Immature natural killer cell (primary cell): ENCODE data around the gene SHOC1. TPM values are rescaled to one million over a fixed set of nuclear protein-coding genes. Genes with fewer than 3 reads are reported as not detected.
"Not testable (repeated sequence)": the region's sequence is repeated elsewhere in the genome, so short reads cannot be mapped to it uniquely, and the experiment has no call there.

Experiments used
- DNase-seq, 3 donors: peaks; one replicate each; pipeline ENCODE4 v3.0.0; 2022; ENCODE audit warnings: mixed read lengths in 1 of 3
- H3K27ac Mint-ChIP-seq, 6 donors: one replicate each; pipeline ENCODE4 v1.8.0; 2020; ENCODE audit warnings: mixed read lengths in 6 of 6, mild to moderate bottlenecking in 5 of 6, inconsistent platforms in 4 of 6, moderate library complexity in 3 of 6
- H3K27me3 Mint-ChIP-seq, 3 donors: one replicate each; pipeline ENCODE4 v1.8.0; 2020 to 2021; ENCODE audit warnings: low read depth in 3 of 3, mild to moderate bottlenecking in 3 of 3, mixed read lengths in 3 of 3, moderate library complexity in 3 of 3, inconsistent platforms in 1 of 3
- H3K36me3 Mint-ChIP-seq, 3 donors: one replicate each; pipeline ENCODE4 v1.8.0; 2020; ENCODE audit warnings: mixed read lengths in 3 of 3, inconsistent platforms in 2 of 3, mild to moderate bottlenecking in 2 of 3
- H3K4me1 Mint-ChIP-seq, 2 donors: one replicate each; pipeline ENCODE4 v1.8.0; 2020; ENCODE audit warnings: inconsistent platforms in 2 of 2, mild to moderate bottlenecking in 2 of 2, mixed read lengths in 2 of 2, moderate library complexity in 1 of 2
- H3K4me3 Mint-ChIP-seq, 5 donors: one replicate each; pipeline ENCODE4 v1.8.0; 2020; ENCODE audit warnings: mild to moderate bottlenecking in 5 of 5, mixed read lengths in 5 of 5, inconsistent platforms in 3 of 5, moderate library complexity in 3 of 5
- H3K9me3 Mint-ChIP-seq, 6 donors: one replicate each; pipeline ENCODE4 v1.8.0; 2020; ENCODE audit warnings: mild to moderate bottlenecking in 6 of 6, mixed read lengths in 6 of 6, inconsistent platforms in 4 of 6, moderate library complexity in 3 of 6
- polyA plus RNA-seq, 3 donors: library from polyadenylated mRNA; unstranded; fragments of 300-500 nt; fragmentation: Illumina TruSeq; gene quantifications; one replicate each; pipeline ENCODE4 v1.2.3, GENCODE V29; 2021

Gene SHOC1
- polyA plus RNA-seq, 3 donors from 2014 or later, result not detected

DNA sequence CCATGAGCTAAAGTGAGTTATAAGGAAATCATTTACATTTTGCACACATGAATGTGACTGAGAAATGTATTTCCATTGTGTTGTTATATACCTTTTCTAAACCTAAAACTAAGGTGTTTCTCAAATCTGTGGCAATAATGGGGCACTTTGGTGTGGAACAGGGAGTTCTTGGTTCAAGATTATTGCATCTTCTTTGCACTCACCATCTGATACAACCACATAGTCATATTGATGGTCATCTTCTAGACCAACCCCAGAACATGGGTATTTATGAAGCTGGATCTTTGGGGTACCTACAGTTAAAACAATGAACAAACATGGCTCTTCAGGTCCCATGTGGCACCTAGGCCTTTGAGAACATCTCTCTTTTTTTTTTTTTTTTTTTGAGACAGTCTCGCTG, 24.6 kb upstream of the SHOC1 start:
- no peak overlapping the region for H3K27ac Mint-ChIP-seq
- DNase-seq, result no peak
- H3K4me3 Mint-ChIP-seq, result no peak overlapping the region
- H3K36me3 Mint-ChIP-seq, result peaks cover 0 to 3% (median 0%) of the 10 kb centered on the region in 3 donors
- H3K27me3 Mint-ChIP-seq, result peaks cover 3 to 14% (median 5%) of the 10 kb centered on the region in 3 donors
- no peaks in the 10 kb centered on the region for H3K4me1 Mint-ChIP-seq
- H3K9me3 Mint-ChIP-seq, result no peaks in the 10 kb centered on the region

DNA sequence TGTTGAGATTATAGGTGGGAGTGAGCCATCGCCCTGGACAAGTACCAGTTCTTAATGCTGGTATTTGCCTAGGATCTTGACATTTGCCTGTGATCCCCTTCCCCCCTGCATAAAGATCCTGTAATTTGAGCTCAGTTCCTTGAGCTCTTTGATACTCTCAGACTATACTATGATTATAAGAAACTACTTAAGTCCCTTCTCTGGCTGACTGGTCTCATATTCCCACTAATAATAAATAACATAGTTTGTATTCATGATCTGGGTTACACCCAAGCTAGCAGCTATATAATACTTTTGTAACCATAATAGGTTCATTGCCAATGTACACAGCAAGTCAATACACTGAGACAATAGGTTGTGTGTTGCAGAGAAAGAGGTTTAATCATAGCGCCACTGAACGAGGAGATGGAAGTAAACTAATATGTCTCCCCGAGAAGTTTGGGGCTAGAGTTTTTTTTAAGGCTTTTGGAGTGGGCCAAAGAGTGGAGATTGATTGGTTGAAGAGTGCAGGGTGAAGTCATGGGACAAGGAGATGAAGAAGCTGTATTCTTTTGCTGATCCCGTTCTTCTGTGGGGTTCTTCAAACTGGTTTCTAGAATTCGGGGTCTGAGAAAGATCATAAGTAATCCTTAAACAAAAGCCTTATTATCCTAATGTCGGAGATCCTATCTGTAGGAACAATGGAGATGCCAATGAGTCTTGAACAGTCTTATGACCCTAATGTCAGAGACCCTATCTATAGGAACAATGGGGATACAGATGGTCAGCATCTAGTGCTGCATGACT, 20.7 kb upstream of the SHOC1 start:
- no peak overlapping the region for H3K27ac Mint-ChIP-seq
- H3K27me3 Mint-ChIP-seq, result peaks cover 0 to 3% (median 0%) of the 10 kb centered on the region in 3 donors
- H3K4me3 Mint-ChIP-seq, result no peak overlapping the region
- no peaks in the 10 kb centered on the region for H3K9me3 Mint-ChIP-seq
- H3K36me3 Mint-ChIP-seq, result peaks cover 0 to 3% (median 0%) of the 10 kb centered on the region in 3 donors
- DNase-seq, result no peak
- H3K4me1 Mint-ChIP-seq, result no peaks in the 10 kb centered on the region

DNA sequence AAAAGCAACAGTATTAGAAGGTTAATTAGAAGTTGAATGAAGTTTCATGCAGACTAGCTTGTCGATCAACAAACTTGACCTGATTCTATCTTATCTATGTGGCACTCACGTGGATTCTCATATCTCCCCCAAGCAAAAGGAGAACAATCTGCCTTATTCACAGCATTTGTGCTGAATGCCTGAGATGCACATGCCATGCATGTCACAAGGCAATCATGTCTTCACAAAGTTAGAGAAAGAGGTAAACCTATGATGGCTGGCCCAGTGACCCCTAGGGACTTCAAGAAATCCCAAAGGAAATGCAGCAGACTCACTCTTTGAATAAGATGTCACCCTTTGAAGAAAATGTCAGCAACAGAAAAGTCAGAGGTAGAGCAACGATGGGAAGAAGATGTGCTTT, 17.6 kb upstream of the SHOC1 start:
- H3K4me3 Mint-ChIP-seq, result no peak overlapping the region
- H3K4me1 Mint-ChIP-seq, result no peaks in the 10 kb centered on the region
- no peaks in the 10 kb centered on the region for H3K9me3 Mint-ChIP-seq
- H3K27ac Mint-ChIP-seq, result no peak overlapping the region
- H3K27me3 Mint-ChIP-seq, result peaks cover 0 to 2% (median 0%) of the 10 kb centered on the region in 3 donors
- DNase-seq, result no peak
- peaks cover 0 to 7% (median 0%) of the 10 kb centered on the region in 3 donors for H3K36me3 Mint-ChIP-seq

DNA sequence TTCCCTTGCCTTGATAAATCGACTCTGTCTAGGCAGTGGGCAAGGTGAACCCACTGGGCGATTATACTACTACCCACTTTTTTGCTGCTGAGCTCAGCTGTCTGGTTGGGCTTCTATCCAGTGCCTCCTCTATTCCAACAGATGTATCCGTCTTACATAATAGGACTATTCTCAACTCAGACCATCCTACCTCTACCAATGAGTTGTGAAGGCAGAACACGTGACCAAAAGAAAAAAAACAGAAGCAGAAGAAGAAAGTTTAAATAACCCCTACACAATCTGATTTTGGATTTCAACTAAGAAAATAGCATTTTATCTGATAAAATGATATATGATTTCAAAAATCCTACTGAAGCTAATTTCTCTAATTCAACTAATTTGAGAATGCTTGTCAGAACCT, 16.2 kb upstream of the SHOC1 start:
- Mint-ChIP-seq H3K36me3 (peaks cover 0 to 7% (median 0%) of the 10 kb centered on the region in 3 donors), H3K4me1 (no peaks in the 10 kb centered on the region), H3K27ac (no peak overlapping the region), H3K4me3 (no peak overlapping the region), H3K9me3 (no peaks in the 10 kb centered on the region), H3K27me3 (peaks cover 0 to 2% (median 2%) of the 10 kb centered on the region in 3 donors)
- DNase-seq, result no peak

DNA sequence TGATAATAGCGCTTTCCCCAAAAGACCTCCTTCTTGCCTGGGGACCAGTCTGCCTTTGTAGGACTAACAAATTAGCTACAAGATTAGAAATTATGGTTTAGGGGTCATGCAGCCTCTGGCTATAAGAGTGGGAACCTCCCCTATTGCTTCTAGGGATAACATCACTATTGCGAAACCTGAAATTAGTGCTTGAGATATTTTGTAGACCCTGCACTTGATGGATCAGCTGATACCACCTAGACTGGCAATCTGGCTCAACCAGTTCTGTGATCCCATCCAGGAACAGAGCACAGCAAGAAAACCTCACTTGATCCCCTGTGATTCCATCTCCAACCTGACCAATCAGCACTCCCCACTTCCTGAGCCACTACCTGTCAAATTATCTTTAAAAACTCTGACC, 15.7 kb upstream of the SHOC1 start:
- H3K27ac Mint-ChIP-seq, H3K36me3 Mint-ChIP-seq, H3K4me3 Mint-ChIP-seq, H3K9me3 Mint-ChIP-seq, DNase-seq, H3K4me1 Mint-ChIP-seq, H3K27me3 Mint-ChIP-seq: not testable (repeated sequence)

DNA sequence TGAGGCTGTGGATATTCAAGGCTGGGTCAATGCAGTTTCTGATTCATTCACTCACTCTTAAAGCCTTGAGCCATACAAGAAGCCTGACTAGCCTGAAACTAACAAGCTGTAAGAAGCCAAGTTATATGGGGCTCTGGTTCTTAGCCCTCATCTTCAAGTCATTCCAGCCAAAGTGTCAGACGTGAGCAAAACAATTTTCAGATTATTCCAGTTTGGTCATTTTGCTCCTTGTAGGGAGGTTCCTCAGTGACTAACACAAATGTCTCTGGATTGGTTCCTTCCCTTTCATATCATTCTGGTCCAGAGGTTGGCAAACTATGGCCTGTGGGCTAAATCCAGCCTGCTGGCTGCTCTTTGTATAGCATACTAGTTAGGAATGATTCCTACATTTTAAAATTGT, 12.5 kb upstream of the SHOC1 start:
- peaks cover 0 to 3% (median 0%) of the 10 kb centered on the region in 3 donors for H3K36me3 Mint-ChIP-seq
- H3K4me3 Mint-ChIP-seq, result no peak overlapping the region
- peaks cover 0 to 6% (median 2%) of the 10 kb centered on the region in 3 donors for H3K27me3 Mint-ChIP-seq
- no peaks in the 10 kb centered on the region for H3K4me1 Mint-ChIP-seq
- no peak for DNase-seq
- no peak overlapping the region for H3K27ac Mint-ChIP-seq
- peaks cover 0 to 3% (median 0%) of the 10 kb centered on the region in 6 donors for H3K9me3 Mint-ChIP-seq

DNA sequence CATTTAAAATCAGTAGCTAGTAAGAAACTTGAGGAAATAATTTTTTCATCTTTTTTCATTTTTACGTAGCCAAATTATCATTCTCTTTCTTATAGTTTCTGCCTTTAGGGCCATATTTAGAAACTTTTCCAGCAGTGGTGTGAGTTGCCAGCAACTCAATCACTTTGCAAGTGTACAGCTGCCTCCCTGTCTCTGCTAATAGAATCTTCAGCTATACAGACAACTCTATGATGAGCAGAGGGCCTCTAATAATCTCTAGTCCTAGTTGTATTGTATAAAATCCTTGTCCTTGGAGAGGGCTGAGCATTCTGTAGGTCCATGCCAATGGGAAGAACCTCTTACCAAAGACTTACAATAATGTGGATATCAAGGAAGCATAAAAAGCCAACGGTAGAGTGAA, 11.5 kb upstream of the SHOC1 start:
- no peak for DNase-seq
- Mint-ChIP-seq H3K27me3 (peaks cover 0 to 6% (median 2%) of the 10 kb centered on the region in 3 donors), H3K4me1 (peaks cover 2 to 3% of the 10 kb centered on the region in 2 donors), H3K4me3 (no peak overlapping the region), H3K27ac (no peak overlapping the region), H3K36me3 (peaks cover 0 to 3% (median 0%) of the 10 kb centered on the region in 3 donors), H3K9me3 (peaks cover 0 to 3% (median 0%) of the 10 kb centered on the region in 6 donors)

DNA sequence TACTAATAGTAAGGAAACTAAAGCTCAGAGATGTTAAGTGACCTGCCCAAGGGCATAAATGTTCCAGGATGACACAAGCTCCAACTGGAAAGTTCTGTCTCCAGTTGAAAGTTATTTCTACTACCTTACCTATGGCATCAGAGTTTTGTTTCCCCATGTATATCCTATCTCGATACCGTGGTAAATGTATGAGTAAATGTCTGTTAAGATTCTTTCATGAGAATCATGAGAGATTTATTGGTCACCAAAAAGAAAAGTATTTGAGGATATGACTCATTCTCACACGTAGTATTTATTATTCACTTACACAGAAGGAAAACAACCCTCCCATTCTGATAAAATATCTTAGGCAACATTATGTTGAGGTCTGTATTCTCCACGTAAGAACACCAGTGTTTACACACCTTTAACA, 11.1 kb upstream of the SHOC1 start:
- Mint-ChIP-seq H3K4me3 (no peak overlapping the region), H3K9me3 (peaks cover 0 to 3% (median 0%) of the 10 kb centered on the region in 6 donors), H3K4me1 (peaks cover 5 to 7% of the 10 kb centered on the region in 2 donors), H3K36me3 (peaks cover 0 to 3% (median 0%) of the 10 kb centered on the region in 3 donors), H3K27ac (no peak overlapping the region), H3K27me3 (peaks cover 0 to 6% (median 2%) of the 10 kb centered on the region in 3 donors)
- no peak for DNase-seq

DNA sequence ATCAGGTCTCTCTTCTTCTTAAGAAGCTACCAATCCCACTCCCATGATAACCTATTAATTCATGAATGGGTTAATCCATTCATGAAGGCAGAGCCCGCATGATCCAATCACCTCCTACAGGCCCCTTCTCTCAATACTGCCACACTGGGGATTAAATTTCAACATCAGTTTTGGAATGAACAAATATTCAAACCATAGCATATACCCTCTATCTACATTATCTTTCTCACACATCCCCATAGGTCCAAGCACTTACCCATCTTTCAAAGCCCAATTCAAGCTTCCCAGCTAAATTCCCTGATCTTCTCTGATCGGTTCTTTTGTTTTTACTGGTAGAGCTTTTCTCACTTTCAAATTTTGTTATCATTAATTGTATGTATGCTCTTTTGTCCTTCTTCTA, 10.5 kb upstream of the SHOC1 start:
- Mint-ChIP-seq H3K27me3 (peaks cover 0 to 6% (median 2%) of the 10 kb centered on the region in 3 donors), H3K9me3 (peaks cover 0 to 3% (median 0%) of the 10 kb centered on the region in 6 donors), H3K4me1 (peaks cover 7 to 11% of the 10 kb centered on the region in 2 donors), H3K27ac (no peak overlapping the region), H3K4me3 (no peak overlapping the region), H3K36me3 (peaks cover 0 to 3% (median 0%) of the 10 kb centered on the region in 3 donors)
- DNase-seq, result no peak

DNA sequence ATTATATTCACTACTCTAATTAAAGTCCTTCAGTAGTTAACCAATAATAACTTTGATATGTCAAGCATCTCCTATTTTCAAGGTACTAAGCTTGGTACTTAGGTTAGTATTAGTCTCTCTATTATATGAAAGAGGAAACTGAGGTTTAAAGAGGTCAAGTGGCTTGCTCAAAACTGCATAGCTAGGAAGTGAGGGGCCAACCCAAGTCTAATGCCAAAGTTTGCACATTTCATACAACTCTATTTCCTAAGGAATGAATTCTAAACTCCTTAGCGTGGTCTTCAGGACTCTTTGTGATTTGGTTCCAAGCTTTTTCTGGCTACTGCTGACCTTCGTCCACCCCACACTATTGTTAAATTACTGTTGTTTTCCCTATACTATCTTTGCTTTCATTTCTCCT, 9.9 kb upstream of the SHOC1 start:
- no peak for DNase-seq
- Mint-ChIP-seq H3K4me3 (no peak overlapping the region), H3K9me3 (peaks cover 0 to 3% (median 0%) of the 10 kb centered on the region in 6 donors), H3K27me3 (peaks cover 0 to 6% (median 2%) of the 10 kb centered on the region in 3 donors), H3K4me1 (peaks cover 7 to 11% of the 10 kb centered on the region in 2 donors), H3K36me3 (peaks cover 0 to 3% (median 0%) of the 10 kb centered on the region in 3 donors), H3K27ac (no peak overlapping the region)

DNA sequence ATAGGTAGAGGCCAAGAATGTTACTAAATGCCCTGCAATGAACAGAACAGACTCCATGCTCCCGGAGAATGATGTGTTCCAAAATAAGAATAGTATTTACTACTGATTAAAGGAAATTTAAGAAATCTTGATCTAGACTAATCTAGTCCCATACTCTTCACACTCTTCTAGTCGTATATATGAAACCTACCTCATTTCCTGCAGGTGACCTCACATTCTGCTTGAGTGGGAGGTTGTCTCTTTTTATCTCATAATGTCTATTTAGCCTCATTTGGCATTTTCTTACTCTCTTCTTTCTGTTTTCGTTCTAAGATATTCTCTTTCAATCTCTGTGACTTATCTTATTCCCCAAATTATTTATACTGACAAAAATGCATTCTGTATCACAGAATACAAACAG, 9.2 kb upstream of the SHOC1 start:
- DNase-seq, result no peak
- H3K27ac Mint-ChIP-seq, result no peak overlapping the region

DNA sequence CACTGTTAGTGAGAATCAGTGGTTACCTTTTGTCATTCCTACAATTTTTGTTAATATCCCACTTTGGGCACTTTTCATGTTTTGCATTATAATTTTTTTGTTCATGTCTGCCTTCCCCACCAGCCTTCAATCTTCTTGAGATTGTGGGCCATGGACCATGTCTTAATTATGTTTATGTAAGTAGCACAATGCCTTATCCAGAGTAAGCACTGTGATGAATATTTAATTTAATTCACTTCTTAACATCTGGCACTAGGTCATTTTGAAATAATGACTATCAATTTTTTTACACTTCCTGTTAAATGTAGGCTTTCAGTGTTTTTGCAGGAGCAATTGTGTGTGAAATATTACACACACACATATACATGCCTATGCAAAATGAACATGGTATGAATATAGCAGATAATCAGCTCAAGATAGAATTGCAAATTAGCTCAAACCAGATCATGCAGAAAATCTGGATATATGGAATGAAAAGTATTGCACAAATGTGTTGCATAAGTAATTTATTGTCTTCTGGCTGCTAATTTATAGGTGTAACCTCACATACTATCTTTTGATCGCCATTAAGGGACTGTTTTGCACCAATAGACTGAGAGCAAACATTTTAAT, 5.3 kb upstream of the SHOC1 start:
- DNase-seq, result no peak
- Mint-ChIP-seq H3K9me3 (peaks cover 0 to 3% (median 0%) of the 10 kb centered on the region in 6 donors), H3K27ac (no peak overlapping the region), H3K36me3 (no peaks in the 10 kb centered on the region), H3K4me3 (no peak overlapping the region), H3K27me3 (peaks cover 0 to 5% (median 2%) of the 10 kb centered on the region in 3 donors), H3K4me1 (peaks cover 7 to 11% of the 10 kb centered on the region in 2 donors)

More for the DNA sequence above, 9.2 kb upstream of the SHOC1 start:
- Mint-ChIP-seq H3K4me3 (no peak overlapping the region), H3K4me1 (peaks cover 7 to 11% of the 10 kb centered on the region in 2 donors), H3K36me3 (peaks cover 0 to 3% (median 0%) of the 10 kb centered on the region in 3 donors), H3K27me3 (peaks cover 0 to 6% (median 2%) of the 10 kb centered on the region in 3 donors), H3K9me3 (peaks cover 0 to 3% (median 0%) of the 10 kb centered on the region in 6 donors)

DNA sequence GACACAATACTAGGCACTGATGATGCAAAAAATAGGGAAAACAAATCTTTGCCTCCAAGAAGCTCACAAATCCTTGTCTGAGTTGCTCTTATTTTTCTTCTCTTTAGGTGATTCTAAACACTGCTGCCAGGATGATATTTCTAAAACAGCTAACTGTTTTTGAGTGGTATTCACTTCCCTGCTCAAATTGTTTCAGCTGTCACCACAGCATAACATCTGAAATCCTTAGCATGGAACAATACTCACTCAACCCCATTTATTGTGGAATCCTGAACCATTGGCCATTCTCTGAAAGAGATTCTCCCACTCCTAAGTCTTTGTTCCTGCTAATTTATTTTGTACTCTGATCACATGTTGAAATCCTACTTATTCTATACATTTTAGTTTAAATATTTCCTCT, 4.8 kb upstream of the SHOC1 start:
- no peak for DNase-seq
- H3K4me3 Mint-ChIP-seq, result no peak overlapping the region
- H3K27ac Mint-ChIP-seq, result no peak overlapping the region
- H3K4me1 Mint-ChIP-seq, result peaks cover 7 to 11% of the 10 kb centered on the region in 2 donors
- H3K9me3 Mint-ChIP-seq, result peaks cover 0 to 3% (median 0%) of the 10 kb centered on the region in 6 donors
- H3K27me3 Mint-ChIP-seq, result peaks cover 2 to 5% (median 2%) of the 10 kb centered on the region in 3 donors
- H3K36me3 Mint-ChIP-seq, result no peaks in the 10 kb centered on the region

DNA sequence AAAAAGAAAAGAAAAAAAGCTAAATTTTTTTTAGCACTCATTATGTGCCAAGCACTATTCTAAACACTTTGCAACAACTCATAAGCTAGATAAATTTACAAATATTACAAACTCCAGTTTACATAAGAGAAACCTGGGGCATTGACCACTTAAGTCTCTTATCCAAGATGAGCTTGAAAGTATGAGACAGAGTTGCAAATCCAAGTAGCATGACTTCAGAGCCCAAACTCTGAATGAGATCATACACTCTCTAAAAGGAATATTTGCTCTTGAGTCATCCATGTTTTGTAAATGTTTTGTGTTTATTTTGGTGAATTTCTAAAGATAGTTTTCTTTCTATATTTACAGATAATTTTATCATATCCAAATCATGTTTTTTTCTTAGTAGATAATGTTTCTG, 4.0 kb upstream of the SHOC1 start:
- Mint-ChIP-seq H3K27ac (no peak overlapping the region), H3K27me3 (peaks cover 2% of the 10 kb centered on the region in 3 donors), H3K4me1 (peaks cover 7 to 11% of the 10 kb centered on the region in 2 donors), H3K36me3 (no peaks in the 10 kb centered on the region), H3K9me3 (no peaks in the 10 kb centered on the region), H3K4me3 (no peak overlapping the region)
- DNase-seq, result no peak
